Right forelimb (tissue), 1 donor: Measurements from ENCODE around the gene OR52B2.

Experiments used
- DNase-seq: peaks from one replicate; pipeline ENCODE4 v3.0.0-alpha.2; 2018

The OR52B2 gene

DNA sequence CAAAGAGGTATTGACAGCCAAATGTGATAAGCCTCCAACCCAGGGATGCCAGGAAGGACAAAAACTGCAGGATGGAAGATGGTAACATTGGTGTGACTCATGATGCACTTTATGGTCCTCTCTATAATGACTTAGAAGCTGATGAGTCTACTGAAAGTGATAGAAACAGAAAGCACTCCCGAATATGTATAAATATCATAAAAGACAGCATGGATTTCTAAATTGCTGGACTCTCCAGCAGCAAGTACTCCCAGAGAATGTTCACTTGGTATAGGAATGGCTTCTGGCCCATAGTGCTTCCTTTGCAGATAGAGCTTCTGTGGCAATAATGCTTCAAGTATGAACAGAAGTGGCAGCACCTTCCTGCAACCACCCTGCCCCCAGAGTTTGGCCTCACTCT lies at the start of gene OR52B2:
Gene OR52B2 (minus strand): TSS at position 101 of the 400 bp plus-strand sequence. CDS start 0 bp downstream, at position 101.
- DNase-seq = no peak

DNA sequence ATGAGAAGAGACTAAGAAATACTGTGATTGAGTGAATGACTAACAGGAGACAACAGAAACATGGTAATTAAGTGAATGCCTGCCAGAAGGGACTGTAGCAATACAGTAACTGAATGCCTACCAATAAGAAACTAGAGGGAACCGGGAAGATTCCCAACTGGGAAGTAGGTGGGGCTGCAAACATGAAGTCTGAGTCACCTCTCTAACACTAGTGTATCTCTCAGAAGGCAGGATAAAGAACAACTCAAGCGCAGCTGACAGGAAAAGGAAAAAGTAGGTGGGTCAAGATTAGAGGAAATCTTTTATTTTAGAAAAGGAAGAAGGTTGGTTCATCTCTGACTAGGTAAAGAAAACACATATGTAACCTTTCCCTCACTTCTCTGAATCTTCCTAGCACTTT lies 49.2 kb upstream of the OR52B2 start:
- DNase-seq = no peak

DNA sequence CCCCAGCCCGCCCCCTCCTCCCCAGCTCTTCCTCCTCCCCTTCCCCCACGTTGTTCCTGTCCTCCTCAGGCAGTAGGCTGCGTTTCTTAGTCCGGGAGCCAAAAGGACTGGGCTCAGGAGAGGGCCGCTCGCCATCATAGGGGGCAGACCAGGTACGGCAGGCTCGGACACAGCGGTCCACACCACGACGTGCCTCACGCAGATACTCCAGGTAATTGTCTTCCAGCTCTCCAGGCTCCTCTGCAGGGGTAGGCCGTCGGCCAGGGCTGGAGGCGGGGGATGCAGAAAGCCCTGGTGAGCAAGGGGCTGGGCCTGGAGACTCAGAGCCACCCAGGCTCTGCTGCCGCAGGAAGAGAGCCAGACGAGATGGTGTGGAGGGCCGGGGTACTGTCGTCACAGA lies 47.6 kb upstream of the OR52B2 start:
- DNase-seq = no peak

DNA sequence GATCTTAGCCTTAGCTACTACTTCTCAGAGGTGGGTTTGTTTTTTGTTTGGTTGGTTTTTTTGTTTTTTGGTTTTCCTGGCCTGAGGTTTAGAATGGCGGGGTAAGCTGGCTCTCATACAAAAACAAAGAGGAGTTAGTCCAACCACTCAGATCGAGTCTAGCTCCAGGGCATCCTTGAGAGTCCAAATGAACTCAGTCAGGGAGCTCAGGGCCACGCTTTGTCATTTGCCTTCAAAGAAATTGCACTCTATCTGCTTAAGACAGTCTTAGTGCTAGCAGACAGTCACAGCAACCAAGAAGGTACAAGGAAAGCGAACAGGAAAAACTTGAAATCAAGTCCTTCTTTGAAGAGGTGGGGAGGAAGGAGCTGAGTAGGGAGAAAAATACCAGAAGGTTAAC lies 46.4 kb upstream of the OR52B2 start:
- no peak for DNase-seq

DNA sequence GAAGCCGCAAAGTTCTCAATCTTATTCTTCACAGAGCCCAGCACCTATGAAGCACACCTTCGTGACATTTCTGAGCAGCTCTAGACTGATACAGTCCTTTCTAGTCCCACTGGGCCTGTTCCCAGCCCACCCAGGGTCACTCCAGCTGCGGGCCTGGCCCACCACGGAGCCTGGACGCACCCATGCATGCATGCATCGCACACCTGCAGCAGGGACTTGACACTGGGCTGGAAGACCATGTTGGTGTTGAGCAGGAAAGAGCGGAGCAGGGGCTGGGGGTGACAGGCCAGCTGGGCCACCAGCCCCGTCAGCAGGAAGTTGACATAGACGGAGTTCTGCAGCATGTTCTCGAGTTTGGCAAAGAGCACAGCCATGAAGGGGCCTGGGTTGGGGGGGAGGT lies 44.4 kb upstream of the OR52B2 start:
- no peak for DNase-seq

DNA sequence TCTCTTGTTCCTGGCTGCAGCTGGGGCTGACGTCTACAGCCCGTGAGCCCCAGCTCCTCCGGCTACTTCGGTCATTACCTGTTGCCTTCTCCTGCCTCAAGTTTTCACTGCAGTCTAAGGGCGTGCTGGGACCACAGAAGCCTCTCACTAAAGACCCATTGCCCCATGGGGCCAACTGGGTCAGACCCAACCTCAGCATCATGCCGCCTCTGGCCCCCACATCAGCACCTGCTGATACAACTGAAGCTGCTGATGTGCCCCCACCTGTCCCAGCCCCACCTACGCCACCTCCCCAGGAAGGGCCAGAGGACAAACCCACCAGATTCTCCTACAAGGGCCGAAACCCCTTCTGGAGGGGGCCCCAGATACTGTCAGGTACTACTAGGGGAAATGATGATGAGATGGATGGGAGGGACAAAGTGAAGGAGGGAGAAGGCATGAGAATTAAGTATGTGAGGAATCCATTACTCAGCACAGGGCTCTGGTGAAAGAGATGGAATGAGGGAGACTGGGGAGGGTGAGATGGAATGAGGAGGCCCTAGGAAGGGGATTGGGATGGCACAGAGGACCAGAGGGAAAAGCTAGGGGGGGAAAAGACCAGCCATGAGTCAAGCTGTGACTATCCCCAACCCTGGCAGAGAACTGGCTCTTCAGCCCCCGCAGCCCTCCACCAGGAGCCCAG lies 40.3 kb upstream of the OR52B2 start:
- no peak for DNase-seq

DNA sequence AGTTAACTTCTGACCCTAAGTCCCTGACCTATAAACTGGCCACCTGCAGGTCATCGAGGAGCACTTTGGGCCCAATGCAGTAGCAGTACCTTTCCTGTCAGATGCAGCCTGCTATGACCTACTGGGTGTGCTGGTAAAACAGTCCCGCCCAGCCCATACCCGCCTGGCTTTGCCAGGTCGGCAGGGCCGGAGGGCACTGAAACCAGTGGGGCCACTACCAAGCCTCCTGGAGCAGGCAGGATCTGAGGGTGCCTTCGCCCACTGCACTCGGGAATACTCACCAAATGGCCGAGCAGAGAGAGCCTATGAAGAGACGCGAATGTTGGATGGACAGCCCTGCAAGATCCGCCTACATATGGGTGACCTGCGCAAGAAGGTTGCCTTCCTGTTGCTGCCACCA lies 39.7 kb upstream of the OR52B2 start:
- DNase-seq = no peak

DNA sequence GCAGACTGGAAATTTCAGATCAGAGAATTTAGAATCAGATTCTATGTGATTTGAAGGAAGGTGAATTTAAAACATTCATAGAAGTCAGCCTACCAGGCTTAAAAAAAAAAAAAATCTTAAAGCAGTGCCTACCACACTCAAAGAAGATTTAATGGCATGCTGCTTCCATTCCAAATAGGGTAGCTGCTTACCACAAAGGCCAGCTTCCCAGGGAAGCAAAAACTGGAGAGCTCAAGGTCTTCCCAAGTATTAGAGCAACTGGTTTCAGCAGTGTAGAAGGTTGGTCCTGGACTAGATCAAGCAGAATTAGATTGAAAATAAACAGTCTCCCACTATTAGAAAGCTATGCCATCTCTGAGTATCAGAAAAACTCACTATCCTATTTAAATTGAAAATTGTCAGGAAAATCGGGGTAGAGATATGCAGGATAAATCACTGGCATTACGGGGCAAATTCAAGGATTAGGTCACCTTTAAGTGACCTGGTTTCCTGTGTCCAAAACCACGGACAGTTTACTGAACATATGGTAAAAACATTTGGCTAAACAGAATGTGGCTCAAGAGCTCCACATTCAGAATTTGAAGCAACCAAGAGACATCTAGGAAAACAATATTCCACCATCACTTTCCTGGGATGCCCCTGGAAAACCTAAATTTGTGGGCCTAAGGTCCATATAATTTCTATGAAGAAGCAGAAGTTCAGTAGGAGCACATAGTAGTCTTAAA lies 36.5 kb upstream of the OR52B2 start:
- DNase-seq = no peak

DNA sequence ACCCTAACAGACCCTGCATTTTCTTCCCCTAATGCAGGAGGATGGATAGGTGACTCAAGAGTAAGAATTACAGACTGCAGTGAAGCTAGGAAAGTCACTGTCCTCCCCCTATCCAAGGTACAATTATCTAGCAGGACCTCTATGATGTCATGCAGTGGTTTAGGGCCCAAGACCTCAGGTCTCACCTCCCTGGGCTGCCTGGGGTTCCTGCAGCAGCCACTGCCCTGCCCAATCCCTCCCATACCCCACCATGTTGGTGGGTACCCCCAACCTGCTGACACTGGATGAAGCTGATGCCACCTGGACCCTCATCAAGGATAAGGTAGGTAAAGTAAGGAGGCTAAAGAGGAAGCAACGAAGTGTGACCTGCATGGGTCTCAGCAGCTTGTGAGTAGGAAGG lies 35.2 kb upstream of the OR52B2 start, which contains the start of gene C11orf42:
Gene C11orf42 (plus strand): TSS at position 192 of the 400 bp plus-strand sequence. CDS start 59 bp downstream, at position 251.
- no peak for DNase-seq

DNA sequence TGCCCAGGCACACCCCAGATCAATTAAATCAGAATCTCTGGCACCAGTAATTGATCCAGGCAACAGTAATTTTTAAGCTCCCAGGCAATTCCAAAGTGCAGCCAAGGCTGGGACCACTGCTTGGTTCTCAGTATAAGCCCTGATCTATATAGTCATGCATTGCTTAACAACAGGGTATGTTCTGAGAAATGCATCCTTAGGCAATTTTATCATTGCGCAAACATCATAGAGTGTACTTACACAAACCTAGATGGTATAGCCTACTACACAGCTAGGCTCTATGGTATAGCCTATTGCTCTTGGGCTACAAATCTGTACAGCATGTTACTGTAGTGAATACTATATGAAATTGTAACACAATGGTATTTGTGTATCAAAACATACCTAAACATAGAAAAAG lies 34.6 kb upstream of the OR52B2 start:
- no peak for DNase-seq

DNA sequence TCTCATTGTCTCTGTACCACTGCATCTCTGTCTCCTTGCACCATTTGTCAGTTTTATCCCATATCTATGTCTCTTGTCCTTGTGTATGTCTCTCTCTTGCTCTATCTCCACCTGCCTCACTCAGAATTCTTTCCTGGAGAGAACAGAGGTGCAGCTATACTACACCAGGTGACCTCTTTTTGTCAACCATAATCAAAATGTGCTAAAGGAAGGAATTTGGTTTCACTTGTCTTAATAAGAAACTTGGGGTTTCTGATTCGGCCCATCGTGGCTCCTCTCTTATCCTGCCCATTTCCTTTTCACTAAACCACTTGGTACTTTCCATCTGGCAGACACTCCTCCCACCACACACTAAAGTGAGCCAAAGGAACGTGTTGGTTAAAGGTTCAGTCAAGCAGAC lies 33.2 kb upstream of the OR52B2 start:
- no peak for DNase-seq

DNA sequence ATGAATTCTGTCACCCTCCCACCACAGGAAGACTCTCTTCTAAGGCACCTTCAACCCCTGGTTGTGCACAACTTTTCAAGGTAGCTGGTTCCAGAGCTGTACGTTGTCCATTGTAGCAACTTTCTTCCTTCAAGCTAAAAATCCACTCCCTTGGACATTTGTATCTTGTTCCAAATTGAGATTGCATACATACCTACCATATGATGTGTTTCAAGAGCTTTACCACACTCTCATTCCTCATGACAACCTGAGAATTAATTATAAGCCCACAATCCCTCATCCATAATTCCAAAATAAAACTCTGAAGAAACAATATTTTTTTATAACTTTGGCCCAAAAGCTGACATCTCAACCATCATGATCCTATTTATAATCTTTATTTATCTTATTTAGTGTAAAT lies 31.9 kb upstream of the OR52B2 start:
- DNase-seq = no peak

DNA sequence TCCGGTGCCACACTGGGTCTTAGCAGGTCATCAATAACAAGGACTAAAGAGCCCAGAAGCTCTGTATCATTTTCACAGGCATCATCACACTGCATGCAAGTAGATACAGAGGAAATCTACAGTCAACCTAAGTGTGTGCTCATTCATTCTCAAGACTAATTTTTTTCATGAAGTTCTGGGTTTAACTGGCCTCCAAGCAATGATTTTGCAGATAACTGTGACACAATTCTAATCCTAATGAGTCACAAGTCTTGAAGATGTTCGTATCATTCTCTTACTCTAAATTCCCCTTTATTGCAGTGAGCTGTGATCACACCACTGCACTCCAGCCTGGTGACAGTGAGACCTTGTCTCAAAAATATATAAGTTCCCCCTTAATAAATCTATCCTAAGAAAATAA lies 31.4 kb upstream of the OR52B2 start:
- DNase-seq = no peak

DNA sequence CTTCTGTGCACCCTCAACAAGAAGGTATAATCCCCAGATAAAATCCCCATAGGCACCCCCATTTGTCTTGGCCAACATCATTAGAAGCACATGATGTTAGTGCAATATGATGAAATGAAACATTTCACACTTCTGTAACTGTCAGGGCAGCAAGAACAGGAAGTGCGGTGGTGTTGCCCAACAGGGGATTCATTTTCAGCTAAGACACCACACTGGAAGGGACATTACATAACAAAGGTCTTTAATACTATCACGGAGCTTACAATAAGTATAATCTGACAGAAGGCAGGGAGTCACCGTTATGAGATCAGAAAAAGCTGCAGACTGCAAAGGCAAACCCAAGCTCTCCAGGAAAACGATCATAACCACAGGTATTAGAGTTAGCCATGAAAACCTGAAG lies 30.8 kb upstream of the OR52B2 start:
- no peak for DNase-seq

DNA sequence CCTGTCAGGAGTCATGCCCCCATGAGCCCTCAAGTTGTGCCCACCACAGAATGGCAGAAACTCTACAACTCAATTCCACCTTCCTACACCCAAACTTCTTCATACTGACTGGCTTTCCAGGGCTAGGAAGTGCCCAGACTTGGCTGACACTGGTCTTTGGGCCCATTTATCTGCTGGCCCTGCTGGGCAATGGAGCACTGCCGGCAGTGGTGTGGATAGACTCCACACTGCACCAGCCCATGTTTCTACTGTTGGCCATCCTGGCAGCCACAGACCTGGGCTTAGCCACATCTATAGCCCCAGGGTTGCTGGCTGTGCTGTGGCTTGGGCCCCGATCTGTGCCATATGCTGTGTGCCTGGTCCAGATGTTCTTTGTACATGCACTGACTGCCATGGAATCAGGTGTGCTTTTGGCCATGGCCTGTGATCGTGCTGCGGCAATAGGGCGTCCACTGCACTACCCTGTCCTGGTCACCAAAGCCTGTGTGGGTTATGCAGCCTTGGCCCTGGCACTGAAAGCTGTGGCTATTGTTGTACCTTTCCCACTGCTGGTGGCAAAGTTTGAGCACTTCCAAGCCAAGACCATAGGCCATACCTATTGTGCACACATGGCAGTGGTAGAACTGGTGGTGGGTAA lies 29.2 kb upstream of the OR52B2 start, which contains the start of gene OR52W1:
Gene OR52W1 (plus strand): TSS at position 51 of the 637 bp plus-strand sequence. CDS start 0 bp downstream, at position 51.
- no peak for DNase-seq

DNA sequence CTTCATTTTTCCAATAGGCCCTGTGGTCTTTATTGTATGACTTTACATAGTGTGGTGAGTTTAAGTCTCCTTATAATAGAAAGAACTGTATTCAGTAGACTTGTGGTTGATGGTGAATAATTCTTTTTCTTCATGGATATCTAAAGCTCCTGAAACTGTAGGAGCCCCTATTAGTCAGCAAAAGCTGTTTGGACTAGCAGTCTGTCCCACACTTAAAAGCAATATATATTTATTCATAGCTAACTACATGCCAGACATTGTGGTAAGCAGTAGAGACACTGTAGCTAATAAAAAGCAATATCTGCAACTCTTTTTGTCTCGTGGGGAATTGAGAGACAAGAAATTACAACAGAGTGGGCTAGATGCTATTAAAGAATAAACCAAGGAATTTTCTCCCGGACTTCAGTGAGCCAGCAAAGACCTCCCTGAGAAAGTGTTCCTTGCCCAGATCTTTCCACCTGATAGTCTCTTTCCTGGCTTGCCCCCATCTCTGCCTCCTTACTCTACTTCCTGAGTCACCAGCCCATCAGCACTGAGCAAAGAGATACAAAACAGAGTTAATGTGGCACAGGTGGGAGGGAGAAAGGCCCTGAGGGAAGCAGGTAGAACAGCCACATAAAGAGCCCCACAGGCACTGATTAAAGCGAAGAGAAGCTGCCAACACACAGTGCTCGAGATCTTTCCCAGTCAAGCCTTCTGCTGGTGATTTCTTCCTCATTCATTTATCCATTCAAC lies 27.5 kb upstream of the OR52B2 start:
- DNase-seq = no peak

DNA sequence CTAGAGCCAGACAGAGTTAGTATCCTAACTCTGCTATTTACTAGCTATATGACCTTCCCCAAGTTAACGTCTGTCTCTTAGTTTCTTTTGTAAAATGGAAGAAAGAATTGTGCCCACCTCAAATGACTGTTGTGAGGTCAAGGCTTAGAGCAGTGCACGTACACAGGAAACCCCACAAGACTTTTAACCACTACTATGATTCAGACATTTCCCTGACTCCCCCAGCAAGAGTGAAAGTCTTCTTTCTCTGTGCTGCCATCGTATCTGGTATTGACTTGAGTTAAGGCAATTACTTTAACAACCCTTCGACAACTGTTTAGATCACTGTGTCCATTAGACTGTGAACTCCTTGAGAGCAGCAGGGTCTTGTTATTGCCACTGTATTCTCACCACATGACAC lies 26.3 kb upstream of the OR52B2 start:
- DNase-seq = no peak

DNA sequence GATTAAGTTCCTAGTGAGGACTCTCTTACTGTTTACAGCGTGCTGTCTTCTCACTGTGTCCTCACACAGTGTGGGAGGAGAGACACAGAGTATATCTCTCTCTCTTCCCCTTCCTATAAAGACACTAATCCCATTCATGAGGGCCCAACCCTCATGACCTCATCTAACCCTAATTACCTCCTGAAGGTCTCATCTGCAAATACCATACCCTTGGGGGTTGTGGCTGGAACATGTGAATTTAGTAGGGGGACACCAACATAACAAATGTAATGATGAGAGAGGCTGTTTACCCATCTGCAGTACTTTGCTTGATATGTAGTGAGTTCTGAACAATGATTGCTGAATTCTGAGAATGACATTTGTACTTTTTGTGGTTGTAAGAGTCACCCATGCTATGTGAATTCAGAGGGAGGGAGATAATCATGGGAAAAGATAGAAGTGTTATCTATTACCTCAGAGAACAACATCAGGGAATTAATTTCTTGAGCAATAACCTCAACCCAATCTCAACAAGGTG lies 24.0 kb upstream of the OR52B2 start:
- no peak for DNase-seq

DNA sequence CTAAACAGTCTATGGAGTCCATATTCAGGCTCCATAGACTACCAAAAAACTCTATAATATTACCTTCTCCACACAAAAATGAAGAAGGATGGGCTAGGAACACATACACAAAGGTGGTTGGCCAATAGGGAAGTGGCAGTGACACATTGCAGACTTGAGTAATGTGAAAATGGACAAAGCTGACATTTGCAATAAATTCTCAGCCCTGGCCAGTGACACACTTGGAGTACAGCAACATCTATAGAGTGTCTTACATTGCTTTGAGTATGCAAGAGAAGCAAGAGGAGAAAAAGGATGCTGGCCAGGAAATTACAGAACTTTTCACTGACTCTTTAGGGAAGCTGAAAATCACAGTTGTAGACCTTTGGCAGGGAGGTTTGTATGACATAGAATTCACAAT lies 21.6 kb upstream of the OR52B2 start:
- DNase-seq = no peak

DNA sequence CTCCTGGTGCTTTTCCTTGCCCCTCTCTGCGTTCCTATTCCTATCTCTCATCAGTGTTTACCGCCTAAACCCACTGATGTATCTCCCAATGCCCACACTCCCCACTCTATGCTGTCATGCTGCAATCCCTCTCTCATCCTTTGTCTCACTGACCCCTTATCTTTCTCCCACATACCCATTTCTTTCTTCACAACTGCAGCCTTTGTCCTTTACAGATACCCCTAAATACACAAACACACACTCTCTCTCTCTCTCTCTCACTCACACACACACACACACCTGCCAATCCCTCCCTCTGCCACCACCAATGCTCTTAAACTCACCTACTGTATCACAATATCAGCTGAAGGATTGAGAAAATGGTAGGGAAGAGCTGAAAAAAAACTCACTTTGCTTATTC lies 5.3 kb upstream of the OR52B2 start:
- DNase-seq = no peak

DNA sequence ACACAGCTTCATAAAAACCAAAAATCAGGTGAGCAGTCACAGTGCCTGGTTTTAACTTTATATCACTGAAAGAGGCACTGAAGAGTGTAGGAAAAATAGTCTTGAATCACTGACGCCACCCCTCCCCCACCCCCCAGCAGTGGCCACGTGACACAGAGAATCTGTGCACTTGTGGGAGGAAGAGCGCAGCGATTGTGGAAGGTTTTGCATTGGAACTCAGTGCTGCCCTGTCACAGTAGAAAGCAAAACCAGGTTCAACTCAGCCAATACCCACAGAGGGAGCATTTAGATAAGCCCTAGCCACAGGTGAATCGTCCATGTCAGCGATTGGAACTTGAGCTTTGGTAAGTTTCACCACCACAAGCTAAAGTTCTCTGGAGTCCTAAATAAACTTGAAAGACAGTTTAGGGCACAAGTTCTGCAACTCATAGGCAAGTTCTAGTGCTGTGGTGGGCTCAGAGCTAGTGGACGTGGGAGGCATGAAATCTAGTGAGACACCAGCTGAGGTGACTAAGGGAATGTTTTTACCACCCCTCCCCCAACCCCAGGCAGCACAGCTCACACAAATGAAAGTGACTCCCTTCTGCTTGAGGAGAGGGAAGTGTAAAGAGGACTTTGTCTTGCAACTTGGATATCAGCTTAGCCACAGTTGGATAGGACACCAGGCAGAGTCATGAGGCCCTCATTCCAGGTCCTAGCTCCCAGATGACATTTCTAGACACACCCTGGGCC lies 13.3 kb downstream of the OR52B2 start:
- no peak for DNase-seq

DNA sequence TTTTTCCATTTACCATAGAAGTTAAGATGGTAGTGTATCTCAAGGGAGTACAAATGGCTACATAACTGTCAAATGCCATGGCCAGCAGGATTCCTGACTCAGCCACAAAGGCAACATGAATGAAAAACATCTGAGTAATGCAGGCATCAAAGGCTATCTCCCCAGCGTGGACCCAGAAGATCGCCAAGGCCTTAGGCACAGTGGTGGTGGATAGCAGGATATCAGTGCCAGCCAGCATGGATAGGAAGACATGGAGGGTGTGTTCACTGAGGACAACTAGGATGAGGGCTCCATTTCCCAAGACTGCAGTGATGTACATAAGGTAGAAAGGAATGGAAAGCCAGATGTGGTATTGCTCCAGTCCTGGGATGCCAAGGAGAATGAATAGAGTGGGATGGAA lies 18.0 kb downstream of the OR52B2 start:
- DNase-seq = no peak
